Measurements from ENCODE around the gene MCAM.
A peak's percentile ranks its signal among the peaks of the same experiment; 100 is the strongest.

The MCAM gene, protein sequence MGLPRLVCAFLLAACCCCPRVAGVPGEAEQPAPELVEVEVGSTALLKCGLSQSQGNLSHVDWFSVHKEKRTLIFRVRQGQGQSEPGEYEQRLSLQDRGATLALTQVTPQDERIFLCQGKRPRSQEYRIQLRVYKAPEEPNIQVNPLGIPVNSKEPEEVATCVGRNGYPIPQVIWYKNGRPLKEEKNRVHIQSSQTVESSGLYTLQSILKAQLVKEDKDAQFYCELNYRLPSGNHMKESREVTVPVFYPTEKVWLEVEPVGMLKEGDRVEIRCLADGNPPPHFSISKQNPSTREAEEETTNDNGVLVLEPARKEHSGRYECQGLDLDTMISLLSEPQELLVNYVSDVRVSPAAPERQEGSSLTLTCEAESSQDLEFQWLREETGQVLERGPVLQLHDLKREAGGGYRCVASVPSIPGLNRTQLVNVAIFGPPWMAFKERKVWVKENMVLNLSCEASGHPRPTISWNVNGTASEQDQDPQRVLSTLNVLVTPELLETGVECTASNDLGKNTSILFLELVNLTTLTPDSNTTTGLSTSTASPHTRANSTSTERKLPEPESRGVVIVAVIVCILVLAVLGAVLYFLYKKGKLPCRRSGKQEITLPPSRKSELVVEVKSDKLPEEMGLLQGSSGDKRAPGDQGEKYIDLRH

GRCh38 chr11:119316729-119317591 is at the start of gene MCAM:
MCAM (minus strand) TSS chr11:119317130; CDS start chr11:119317101, 29 bp downstream.
- no peak for DNase-seq (ENCODE audit: low spot score)
- FAIRE-seq, result no peak

- FAIRE-seq (no peak), DNase-seq (ENCODE audit: low spot score) (no peak)
Measured at GRCh38 chr11:119365071-119365591, 48.2 kb upstream of the MCAM start.

DNA sequence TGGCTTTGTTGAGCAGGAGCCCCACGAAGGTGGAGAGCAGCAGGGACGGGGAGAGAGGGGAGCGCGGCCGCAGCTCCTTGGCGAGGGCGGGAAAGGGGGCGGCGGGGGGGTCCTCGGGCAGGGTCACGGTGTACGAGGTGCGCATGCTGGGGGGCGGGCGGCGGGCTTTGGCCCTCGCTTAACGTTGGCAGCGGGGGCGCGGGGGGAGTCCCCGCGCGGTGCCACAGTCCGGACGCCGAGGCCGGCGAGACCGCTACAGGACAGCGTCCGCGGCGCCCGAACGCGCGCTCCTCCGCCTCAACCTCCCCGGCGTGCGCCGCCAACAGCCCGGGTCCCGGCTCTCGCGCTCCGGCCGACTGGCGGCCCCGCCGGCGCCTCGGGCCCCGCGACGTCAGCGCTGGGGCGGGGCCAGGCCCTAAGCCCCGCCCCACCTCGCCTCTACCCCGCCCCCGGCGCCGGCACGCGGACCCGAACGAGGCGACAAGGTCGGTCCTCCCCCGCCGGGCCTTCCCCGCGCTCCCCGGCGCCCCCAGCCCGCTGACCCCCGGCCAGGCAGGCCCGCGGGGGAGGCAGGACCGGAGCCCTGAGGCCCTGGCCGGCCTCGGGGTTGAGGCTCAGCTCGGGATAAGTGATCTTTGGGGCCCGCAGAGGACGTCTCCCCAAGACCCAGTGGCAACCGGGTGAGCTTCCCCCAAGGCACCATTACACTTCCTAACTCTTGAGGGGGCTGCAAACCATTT is 47.1 kb upstream of the MCAM start:
- FAIRE-seq, result no peak

GRCh38 chr11:119363081-119363850 is 46.3 kb upstream of the MCAM start:
- no peak for FAIRE-seq

More for the DNA sequence above, 47.1 kb upstream of the MCAM start:
- no peak for DNase-seq (ENCODE audit: low spot score)

GRCh38 chr11:119362741-119363080 is 45.8 kb upstream of the MCAM start:
- DNase-seq (ENCODE audit: low spot score) (no peak), FAIRE-seq (no peak)

More at GRCh38 chr11:119363081-119363850, 46.3 kb upstream of the MCAM start:
- no peak for DNase-seq (ENCODE audit: low spot score)

DNA sequence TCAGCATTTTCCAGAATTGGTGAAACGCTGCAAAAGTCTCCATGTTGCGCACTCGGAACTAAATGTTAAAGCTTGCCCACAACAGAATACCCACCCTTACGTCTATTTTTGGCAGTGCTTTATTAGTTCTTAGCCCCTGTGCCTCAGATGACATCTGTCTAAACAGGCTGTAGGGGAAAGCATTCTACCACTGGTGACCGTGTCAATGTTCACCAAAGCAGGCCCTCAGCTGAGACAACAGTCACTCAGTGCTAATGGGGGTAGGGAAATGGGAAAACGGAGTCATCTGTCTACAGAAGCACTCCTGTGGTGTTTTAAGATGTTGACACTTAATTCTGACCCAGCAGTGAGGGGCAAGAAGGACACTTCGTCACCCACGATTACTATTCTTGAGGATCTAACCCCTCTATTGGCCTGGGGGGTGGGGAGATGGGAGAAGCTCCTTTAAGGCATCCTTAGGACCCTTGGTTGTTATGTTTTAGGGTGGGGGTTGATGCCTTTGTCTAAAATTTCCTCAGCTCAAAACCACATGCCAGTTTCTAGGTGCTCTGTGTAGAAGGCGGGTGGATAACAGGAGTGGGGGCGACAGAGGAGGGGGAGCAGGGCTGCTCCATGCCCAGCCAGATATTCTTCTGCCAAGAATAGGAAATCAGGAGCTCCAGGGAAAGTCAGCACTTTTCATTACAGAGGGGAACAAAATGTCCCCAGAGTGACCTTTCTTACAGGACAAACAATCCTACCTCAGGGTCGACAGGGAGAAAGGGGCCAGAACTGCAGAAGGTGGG is 45.2 kb upstream of the MCAM start:
- DNase-seq (ENCODE audit: low spot score), result no peak
- no peak for FAIRE-seq

DNA sequence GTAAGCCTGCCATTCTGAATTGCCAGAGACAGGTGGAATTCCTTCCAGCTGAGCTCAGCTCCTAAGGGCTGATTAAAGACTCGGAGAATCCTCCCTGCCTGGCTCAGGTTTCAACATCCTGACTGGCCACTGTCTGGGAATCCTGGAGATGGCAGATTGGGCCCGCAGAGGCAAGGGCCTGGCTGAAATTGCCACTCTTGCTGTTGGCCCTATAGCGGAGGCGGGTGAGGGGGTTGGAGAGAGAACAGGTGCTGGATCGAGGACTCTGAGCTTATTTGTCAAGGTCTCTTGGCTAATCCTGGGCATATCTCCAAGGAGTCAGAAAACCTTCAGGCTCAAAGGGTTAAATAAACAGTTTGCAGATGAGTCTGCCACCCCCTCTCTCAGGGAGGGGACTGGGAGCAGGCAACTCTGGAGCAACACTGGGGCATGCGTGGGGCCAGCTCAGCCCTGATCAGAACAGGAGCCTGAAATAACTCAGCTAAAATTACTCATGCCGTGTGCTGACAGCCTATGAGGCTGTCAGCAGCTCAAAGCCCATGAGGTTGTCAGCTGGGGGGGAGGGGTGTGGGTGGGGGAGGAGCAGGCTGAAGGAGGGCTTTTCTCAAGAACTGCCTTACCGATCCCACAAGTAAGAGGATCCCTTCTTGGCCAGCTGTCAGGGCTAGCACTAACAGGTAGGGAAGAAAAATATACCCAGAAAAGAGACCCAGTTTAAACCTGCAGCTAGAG is 44.3 kb upstream of the MCAM start:
- DNase-seq (ENCODE audit: low spot score) (peak; percentile 82), FAIRE-seq (peak; percentile 72)

DNA sequence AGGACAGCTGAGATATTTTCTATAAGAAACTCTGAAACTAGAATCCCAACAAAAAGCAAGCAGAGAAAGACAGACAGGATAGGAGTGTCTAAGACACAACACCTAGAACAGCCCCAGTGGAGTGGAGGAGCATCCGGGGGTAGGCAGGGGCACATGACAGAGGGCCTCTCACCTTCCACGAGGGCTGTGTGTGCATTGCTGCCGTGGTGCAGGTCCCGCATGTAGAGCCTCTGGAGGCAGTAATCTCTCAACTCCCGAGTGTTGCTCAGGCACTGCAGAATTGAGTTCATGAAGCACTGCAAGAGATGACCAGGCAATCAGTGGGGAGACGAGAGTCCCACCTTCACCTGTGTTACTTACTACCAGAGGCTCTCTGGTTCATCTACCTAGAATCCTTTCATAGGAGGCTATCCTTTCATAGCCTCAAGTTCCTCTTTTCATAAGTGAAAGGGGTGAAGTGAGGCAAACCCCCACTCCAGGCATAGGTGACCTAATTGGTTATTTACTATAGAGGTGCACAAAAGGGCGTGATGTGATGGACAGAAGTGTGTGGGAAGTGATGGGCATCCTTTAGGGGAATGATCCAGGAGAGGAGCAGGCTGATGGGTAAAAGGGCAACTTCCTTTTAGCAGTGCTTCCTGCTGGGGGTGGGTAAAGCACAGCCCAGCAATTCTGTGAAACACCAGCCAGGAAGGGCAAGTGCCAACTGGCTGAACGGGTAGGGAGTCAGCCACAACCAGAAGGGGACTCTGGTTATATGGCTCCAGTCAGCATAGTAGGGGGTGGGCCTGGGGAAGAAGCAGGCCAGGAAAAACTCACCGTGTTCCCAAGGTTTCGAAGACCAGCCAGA is 42.7 kb upstream of the MCAM start:
- DNase-seq (ENCODE audit: low spot score) (no peak), FAIRE-seq (no peak)

DNA sequence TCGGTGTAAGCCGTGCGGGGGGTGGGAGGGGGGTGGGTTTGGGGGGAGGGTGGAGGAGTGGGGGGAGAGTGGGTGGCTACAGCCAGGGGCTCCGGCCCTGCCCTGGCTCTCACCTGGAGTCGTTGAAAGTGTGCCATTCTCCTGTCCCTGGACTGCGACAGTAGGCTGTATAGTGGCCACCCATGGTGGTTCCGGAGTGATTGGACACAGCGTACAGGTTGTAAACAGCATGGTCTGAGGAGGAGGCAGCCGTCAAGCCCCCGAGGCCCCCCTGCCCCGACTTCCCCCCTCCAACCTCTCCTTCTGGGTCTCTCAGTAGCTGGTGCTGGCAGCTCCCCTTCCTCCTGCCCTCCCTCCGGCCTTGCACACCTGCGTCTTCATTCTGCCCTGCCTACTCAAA is 40.1 kb upstream of the MCAM start:
- FAIRE-seq (no peak), DNase-seq (ENCODE audit: low spot score) (no peak)

DNA sequence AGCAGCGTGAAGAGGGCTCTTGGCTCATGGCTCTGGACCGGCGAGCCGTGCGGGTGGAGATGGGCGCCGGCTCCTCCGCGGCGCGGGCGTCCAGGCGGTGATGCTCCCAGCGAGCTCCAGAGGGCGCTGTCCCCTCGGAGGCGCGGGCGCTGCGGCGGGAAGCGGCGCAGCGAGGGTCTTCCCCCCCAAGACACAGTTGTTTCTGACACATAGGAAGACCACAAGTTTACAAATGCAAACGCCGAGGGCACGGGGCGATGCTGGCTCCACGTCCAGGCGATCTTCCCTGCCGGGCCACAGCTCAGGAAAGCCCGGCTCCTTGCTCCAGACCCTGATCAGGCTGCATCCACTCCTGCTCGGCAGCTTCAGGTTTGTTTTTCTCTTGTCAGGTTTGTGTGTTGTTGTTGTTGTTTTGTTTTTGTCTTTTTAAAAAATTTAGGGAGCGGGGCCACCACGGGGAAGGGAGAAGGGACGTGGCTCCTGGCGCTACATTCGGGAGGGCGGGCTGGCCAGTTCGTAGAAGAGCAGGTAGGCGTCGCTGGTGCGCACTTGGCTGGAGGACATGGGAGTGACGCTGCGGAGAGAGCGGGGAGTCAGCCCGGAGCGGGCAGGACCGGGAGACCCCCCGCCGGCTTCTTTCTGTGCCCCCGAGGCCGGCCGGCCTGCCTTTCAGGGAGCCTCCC is 39.6 kb upstream of the MCAM start:
- no peak for FAIRE-seq

GRCh38 chr11:119355091-119355843 is 38.3 kb upstream of the MCAM start:
- FAIRE-seq (no peak), DNase-seq (ENCODE audit: low spot score) (no peak)

More for the DNA sequence above, 39.6 kb upstream of the MCAM start:
- peak; percentile 17 for DNase-seq (ENCODE audit: low spot score)

GRCh38 chr11:119352857-119353260 is 35.9 kb upstream of the MCAM start:
- no peak for FAIRE-seq

GRCh38 chr11:119351232-119351631 is 34.3 kb upstream of the MCAM start:
- FAIRE-seq (no peak), DNase-seq (ENCODE audit: low spot score) (no peak)

More at GRCh38 chr11:119352857-119353260, 35.9 kb upstream of the MCAM start:
- no peak for DNase-seq (ENCODE audit: low spot score)

GRCh38 chr11:119350302-119350701 is 33.4 kb upstream of the MCAM start:
- DNase-seq (ENCODE audit: low spot score) (no peak), FAIRE-seq (no peak)

DNA sequence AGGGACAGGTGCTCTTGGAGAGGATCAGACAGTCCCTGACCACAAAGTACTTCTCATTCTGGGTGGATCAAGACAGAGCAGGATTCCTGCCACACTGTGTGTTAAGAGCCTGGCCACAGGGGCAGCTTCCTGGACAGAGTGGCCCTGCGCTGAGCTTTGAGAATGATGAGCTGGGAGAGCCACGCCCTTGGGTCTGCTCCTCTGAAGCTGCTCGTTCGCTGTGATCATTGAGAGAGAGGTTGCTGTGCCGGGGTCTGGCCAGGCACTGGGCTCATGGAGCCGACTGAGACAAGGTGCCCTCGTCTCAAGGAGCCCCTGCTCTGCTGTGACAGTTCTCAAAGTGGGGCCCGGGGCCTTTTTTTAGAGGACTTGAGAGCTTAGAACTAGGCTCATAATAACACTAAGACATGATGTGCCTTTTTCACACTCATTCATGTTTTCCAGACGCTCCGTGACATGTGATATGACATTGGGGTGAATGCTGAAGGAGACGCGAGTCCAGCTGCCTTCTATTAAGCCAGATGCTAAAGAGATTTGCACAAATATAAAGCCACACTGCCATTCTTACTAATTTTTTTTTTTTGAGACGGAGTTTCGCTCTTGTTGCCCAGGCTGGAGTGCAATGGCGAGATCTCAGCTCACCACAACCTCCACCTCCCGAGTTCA is 31.1 kb upstream of the MCAM start:
- DNase-seq (ENCODE audit: low spot score), result no peak
- no peak for FAIRE-seq

DNA sequence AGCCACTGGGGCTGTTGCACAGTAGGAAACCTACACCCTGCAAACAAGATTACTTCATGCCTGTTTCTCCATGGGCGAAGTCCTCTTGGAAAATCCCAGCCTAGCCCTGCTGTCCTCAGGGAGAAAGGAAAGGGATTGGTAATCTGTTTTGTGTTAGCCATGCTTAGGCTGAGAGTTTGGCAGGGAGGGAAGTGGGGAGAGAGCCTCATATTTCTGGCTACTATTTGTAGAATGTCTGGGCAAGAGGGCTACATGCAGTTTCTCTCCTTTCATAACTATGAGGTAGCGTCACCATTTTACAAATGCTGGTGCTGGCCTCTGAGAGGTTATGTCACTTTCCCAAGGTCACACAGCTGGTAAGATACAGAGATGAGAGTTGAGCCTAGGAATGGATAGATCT is 30.3 kb upstream of the MCAM start:
- FAIRE-seq, result no peak

More for the DNA sequence above, 30.3 kb upstream of the MCAM start:
- no peak for DNase-seq (ENCODE audit: low spot score)
